Activated CD8-positive, alpha-beta memory T cell treated with anti-CD3 and anti-CD28 coated beads, Interleukin-2, amount 50 U/mL, for 1 hour (primary cell): Measurements from ENCODE around the gene CTSD.
"Not testable (repeated sequence)": the region's sequence is repeated elsewhere in the genome, so short reads cannot be mapped to it uniquely, and the experiment has no call there.

Experiments used
- DNase-seq: peaks from one replicate; pipeline ENCODE4 v3.0.0-alpha.2; 2020; ENCODE audit errors: extremely low read depth

Gene CTSD

GRCh38 chr11:1763796-1764661 is at the start of gene CTSD:
Gene CTSD (minus strand): TSS chr11:1763927. CDS start chr11:1763859, 68 bp downstream.
- DNase-seq = peak; percentile 34

GRCh38 chr11:1813356-1813755 is 49.6 kb upstream of the CTSD start:
- not testable (repeated sequence) for DNase-seq

DNA sequence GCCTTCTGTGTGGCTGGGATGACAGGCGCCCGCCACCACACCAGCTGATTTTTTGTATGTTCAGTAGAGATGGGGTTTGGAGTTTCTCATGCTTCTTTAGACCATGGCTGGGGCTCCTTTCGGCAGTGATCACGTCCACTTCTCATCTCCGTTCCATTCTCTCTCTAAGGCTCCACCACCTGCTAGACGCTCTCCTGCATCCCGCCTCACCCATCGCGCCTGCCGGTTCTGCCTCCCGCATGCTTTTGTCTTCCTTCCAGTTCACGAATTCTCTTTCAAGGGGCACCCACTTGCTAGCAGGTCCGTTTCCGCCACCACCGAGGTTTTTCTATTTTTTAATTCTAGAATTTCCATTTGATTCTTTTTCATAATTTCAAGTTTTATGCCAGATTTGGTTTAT is 49.1 kb upstream of the CTSD start:
- DNase-seq = no peak

DNA sequence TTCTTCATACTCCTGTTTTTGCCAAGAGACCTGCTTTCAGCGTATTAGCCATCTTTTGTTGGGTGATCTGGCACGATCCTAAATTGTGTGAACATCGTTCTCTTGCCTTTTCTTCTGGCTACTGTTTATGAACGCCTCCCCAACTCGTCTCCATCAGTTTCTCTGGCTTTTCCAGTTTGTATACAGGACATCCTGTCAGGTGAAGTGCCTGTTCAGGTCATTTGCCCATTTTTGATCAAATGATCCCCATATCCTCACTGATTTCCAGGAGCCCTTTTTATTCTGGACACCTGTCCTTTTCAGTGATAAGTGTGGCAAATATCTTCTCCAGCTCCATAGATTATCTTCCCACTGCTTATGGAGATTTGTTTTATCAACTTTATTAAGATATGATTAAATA is 48.5 kb upstream of the CTSD start:
- no peak for DNase-seq

DNA sequence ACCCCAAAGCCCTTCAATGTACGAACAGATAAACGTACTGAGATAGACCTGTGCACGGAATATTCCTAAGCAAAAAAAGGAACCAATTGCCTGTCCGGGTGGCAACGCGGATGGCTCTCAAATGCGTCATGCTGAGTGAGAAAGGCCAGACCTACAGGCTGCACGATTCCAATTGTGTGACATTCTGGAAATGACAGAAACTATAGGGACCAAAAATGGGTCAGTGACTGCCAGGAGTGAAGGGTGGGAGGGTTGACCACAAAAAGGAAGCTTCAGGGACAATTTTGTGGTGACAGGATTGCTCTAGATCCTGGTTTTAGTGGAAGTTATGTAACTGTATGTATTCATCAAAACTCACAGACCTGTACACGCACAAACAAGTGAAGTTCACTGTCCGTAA is 47.0 kb upstream of the CTSD start:
- no peak for DNase-seq

DNA sequence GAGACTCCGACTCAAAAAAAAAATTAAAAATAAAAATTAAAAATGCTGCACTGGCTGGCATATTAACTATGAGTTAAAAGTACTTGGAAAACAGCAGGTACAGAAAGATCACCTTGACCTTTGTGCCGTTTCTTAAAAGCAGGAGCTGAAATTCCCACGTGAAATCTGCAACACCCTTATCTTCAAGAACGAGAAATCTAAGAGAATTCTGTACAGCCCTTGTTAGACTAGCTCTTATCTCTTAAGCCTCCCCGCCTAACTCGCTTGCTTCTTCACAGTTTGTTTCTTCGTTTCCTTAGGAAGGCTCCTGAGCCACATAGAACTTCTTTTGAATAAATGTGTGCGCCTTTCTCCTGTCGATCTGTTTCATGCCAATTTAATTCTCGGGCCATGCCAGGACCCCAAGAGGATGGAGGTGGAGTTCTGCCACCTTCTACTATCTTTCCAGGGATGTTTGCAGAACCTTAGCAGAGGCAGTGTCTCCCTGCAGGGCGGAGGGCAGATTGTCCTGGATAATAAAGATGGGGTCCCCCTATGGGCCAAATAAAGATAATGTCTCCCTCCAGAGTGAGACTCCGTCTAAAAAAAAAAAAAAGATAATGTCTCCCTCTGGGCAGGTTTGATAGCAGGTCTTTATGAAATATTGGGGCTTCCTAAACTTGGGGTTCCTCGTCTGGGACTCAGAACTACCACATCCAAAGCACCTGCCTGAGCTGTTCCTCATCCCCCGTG is 43.7 kb upstream of the CTSD start:
- no peak for DNase-seq

DNA sequence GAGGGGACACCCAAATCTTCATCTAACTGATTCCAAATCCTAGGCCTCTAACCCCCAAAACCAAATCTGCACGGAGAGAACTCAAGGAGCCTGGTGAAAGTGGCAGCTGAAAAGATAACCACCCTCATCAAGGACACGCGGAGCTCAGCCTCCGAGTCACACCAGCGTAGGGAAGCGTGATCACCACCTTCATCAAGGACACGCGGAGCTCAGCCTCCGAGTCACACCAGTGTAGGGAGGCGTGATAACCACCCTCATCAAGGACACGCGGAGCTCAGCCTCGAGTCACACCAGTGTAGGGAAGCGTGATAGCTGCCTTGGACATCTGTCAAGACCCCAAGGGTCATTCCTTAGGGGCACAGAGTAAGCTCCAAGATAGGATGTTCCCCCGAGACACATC is 41.8 kb upstream of the CTSD start:
- no peak for DNase-seq

DNA sequence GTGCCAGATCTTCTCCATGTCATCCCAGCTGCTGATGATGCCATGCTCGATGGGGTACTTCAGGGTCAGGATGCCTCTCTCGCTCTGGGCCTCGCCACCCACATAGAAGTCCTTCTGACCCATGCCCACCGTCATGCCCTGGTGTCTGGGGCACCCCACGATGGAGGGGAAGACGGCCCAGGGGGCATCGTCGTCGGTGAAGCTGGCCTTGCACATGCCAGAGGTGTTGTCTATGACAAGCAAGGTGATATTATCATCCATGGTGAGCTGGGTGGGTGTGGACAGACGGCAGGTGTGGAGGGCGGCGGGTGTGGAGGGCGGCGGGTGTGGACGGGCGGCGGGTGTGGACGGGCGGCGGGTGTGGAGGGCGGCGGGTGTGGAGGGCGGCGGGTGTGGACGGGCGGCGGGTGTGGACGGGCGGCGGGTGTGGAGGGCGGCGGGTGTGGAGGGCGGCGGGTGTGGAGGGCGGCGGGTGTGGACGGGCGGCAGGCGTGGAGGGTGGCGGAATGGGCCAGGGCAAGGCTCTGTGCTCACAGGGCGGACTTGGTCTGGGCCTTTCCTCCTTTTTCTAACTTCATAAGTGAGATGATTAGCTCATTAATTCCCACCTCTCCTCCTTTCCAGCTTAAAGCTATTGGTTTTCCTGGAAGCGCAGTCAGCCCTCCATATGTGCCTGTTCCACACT is 40.2 kb upstream of the CTSD start:
- DNase-seq = not testable (repeated sequence)

- no peak for DNase-seq
These were observed 39.5 kb upstream of the CTSD start for GRCh38 chr11:1803246-1803645.

DNA sequence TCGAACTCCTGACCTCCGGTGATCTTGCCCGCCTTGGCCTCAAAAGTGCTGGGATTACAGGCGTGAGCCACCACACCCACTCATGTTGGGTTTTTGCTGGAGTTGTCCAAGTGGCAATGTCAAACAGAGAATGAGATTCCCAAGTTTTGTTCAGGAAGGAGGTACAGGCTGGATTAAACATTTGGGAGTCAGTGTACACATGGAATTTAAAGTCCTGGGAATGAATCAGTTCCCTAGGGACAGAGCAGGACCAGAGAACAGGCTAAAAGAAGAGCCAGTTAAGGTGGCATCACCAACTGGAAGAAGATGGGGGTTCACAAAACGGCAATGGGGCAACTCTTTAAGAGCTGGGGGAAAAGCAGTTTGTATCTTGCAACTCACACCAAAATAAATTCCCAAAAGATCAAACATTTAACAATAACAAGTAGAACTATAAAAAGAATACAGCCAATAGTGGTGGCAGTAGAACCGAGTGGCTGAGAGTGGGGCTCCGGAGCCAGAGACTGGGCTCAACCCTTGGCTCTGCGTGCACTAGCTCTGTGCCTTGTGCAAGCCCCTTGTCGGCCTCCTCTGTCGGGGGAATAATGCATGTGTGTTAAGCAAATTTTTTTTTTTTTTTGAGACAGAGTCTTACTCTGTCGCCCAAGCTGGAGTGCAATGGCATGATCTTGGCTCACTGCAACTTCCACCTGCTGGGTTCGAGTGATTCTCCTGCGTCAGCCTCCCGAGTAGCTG is 33.8 kb upstream of the CTSD start:
- DNase-seq = no peak

- no peak for DNase-seq
These were observed 32.8 kb upstream of the CTSD start for GRCh38 chr11:1796413-1797011.

DNA sequence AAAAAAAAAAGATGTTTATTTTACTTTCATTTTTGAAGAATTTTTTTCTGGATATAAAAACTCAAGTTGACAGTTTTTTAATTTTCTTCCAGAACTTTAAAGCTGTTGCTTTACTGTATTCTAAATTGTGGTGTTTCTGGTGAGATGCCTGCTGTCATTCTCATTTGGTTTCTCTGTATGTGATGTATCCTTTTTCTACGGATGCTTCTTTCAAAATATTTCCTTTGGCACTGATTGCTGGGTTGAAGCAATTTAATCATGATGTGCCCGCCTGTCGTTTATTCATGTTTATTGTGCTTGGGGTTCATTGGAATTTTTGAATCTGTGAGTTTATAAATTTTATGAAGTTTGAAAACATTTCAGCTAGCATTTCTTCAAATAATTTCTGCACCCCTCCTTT is 29.4 kb upstream of the CTSD start:
- DNase-seq = no peak

DNA sequence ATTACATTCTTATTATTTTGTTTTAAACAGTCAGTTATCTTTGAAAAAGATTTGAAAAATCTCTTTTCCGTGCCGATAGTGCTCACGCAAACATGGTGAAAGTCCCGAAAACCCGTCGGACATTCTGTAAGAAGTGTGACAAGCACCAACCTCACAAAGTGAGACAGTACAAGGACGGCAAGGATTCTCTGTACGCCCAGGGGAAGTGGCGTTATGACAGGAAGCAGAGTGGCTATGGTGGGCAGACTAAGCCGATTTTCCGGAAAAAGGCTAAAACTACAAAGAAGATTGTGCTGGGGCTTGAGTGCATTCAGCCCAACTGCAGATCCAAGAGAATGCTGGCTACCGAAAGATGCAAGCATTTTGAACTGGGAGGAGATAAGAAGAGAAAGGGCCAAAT is 28.7 kb upstream of the CTSD start:
- DNase-seq = no peak

GRCh38 chr11:1791912-1792311 is 28.2 kb upstream of the CTSD start:
- no peak for DNase-seq

DNA sequence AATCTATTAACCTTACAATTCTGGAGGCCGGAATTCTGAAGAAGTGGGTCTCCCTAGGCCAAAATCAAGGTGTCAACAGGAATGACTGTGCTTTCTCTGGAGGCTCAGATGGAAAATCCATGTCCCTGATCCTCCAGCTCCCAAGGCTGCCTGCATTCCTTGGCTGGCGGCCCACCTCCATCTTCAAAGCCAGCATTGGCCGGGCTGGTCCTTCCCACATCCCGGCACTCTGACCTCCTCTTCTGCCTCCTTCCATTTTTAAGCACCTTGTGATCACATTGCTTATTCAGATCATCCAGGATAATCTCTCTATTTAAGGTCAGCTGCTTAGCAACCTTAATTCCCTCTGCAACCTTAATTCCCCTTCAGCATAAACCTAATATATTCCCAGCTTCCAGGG is 22.7 kb upstream of the CTSD start:
- DNase-seq = no peak

- DNase-seq = no peak
These were observed 22.2 kb upstream of the CTSD start for GRCh38 chr11:1785749-1786413.

DNA sequence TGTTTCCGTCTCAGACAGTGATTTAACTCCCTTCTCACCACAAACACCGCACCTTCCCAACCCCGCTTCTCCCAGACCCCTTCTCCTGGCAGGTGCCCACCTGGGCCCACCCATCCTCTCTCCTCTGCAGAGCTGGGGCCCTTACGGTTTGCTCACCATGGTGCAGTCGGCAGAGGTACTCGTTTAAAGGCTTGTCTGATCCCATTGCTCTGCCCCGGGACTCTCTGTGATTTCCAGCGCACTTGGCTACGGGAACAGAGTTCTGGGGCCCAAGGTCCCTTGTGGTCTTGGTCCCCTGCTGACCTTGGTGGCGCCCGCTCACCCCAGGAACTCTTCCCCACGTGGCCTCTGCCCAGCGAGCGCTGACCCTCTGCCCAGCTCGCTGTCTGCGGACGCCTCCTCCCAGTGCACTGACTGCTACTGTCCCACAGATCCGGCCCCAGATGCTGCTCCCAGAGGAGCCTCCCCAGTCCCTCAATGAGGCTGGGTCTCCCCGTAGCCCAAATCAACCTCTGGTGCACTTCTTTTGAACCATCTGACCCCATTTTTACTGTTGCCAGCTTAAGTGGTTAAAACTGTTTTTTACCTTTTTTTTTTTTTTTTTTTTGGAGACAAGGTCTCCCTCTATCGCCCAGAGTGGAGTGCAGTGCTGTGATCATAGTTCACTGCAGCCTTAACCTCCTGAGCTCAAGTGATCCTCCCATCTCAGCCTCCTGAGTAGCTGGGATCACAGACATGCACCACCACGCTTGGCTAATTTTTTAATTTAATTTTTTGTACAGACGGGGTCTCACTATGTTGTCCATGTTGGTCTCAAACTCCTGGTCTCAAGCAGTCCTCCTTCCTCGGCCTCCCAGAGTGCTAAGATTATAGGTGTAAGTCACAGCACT is 21.3 kb upstream of the CTSD start:
- no peak for DNase-seq

GRCh38 chr11:1783725-1784529 is 20.2 kb upstream of the CTSD start:
- no peak for DNase-seq
